ENCODE measurements around the gene C3orf33. TPM values are rescaled to one million over a fixed set of nuclear protein-coding genes. Genes with fewer than 3 reads are reported as not detected.

Gene C3orf33
- total and polyA plus RNA-seq, 2 of the 13 experiments (the other 11 are each of a cell fraction or from before 2014, with no cell fraction given): 9.2 to 12.6 TPM

GRCh38 chr3:155744010-155744625 lies 62.0 kb downstream of the C3orf33 start (continued):
- TF ChIP-seq ZNF883 (CRISPR knock-in tag; IDR thresholded peaks at IDR 0.05; ENCODE audit: not compliant biosample characterization): no peak
- no peak; the same call in 1 of the 2 replicates for TF ChIP-seq DMAP1 (CRISPR knock-in tag; IDR thresholded peaks at IDR 0.05)
- TF ChIP-seq CEBPZ (IDR thresholded peaks at IDR 0.05; ENCODE audit: low read length): no peak
- TF ChIP-seq PHF8 (CRISPR knock-in tag; IDR thresholded peaks at IDR 0.05): peak; percentile 31; the same call in 1 of the 2 replicates
- peak; percentile 45; the same call in 1 of the 2 replicates for TF ChIP-seq KMT2B (CRISPR knock-in tag; IDR thresholded peaks at IDR 0.05)
- no peak for TF ChIP-seq HOXA5 (CRISPR knock-in tag; IDR thresholded peaks at IDR 0.05)
- no peak; the same call in 1 of the 2 replicates for TF ChIP-seq MEIS2 (CRISPR knock-in tag; IDR thresholded peaks at IDR 0.05)
- no peak for TF ChIP-seq FOXO1 (CRISPR knock-in tag; IDR thresholded peaks at IDR 0.05)
- TF ChIP-seq ZNF333 (CRISPR knock-in tag; IDR thresholded peaks at IDR 0.05; ENCODE audit: borderline replicate concordance): no peak
- TF ChIP-seq, protein P1, sequence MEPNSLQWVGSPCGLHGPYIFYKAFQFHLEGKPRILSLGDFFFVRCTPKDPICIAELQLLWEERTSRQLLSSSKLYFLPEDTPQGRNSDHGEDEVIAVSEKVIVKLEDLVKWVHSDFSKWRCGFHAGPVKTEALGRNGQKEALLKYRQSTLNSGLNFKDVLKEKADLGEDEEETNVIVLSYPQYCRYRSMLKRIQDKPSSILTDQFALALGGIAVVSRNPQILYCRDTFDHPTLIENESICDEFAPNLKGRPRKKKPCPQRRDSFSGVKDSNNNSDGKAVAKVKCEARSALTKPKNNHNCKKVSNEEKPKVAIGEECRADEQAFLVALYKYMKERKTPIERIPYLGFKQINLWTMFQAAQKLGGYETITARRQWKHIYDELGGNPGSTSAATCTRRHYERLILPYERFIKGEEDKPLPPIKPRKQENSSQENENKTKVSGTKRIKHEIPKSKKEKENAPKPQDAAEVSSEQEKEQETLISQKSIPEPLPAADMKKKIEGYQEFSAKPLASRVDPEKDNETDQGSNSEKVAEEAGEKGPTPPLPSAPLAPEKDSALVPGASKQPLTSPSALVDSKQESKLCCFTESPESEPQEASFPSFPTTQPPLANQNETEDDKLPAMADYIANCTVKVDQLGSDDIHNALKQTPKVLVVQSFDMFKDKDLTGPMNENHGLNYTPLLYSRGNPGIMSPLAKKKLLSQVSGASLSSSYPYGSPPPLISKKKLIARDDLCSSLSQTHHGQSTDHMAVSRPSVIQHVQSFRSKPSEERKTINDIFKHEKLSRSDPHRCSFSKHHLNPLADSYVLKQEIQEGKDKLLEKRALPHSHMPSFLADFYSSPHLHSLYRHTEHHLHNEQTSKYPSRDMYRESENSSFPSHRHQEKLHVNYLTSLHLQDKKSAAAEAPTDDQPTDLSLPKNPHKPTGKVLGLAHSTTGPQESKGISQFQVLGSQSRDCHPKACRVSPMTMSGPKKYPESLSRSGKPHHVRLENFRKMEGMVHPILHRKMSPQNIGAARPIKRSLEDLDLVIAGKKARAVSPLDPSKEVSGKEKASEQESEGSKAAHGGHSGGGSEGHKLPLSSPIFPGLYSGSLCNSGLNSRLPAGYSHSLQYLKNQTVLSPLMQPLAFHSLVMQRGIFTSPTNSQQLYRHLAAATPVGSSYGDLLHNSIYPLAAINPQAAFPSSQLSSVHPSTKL (CRISPR knock-in tag; IDR thresholded peaks at IDR 0.05): no peak
- 0 out of 2 replicates have a peak, but pooled peaks have one; percentile 8 for TF ChIP-seq HNRNPL (IDR thresholded peaks at IDR 0.05; ENCODE audit: low read depth, low read length)
- TF ChIP-seq KLF6 (CRISPR knock-in tag; IDR thresholded peaks at IDR 0.05): no peak
- no peak for TF ChIP-seq KAT7 (CRISPR knock-in tag; IDR thresholded peaks at IDR 0.05; ENCODE audit: borderline replicate concordance)
- TF ChIP-seq CAMTA2 (CRISPR knock-in tag; IDR thresholded peaks at IDR 0.05; ENCODE audit: borderline replicate concordance): no peak
- TF ChIP-seq SKI (IDR thresholded peaks at IDR 0.05; ENCODE audit: partially characterized antibody): no peak
- no peak for TF ChIP-seq ZNF678 (CRISPR knock-in tag; IDR thresholded peaks at IDR 0.05)
- TF ChIP-seq SRSF9 (IDR thresholded peaks at IDR 0.05; ENCODE audit: borderline replicate concordance, insufficient read depth, low read depth, low read length, poor library complexity, severe bottlenecking): no peak
- 0 out of 2 replicates have a peak, but pooled peaks have one; percentile 22 for TF ChIP-seq ZNF792 (CRISPR knock-in tag; IDR thresholded peaks at IDR 0.05)
- no peak for TF ChIP-seq ZNF737 (CRISPR knock-in tag; IDR thresholded peaks at IDR 0.05; ENCODE audit: borderline replicate concordance)
- no peak for TF ChIP-seq NAIF1 (CRISPR knock-in tag; IDR thresholded peaks at IDR 0.05; ENCODE audit: borderline replicate concordance)
- TF ChIP-seq RAD51 (IDR thresholded peaks at IDR 0.05; ENCODE audit: borderline replicate concordance): no peak
- no peak for TF ChIP-seq ZFP41 (CRISPR knock-in tag; IDR thresholded peaks at IDR 0.05; ENCODE audit: borderline replicate concordance)
- 0 out of 2 replicates have a peak, but pooled peaks have one; percentile 23 for TF ChIP-seq ZSCAN25 (CRISPR knock-in tag; IDR thresholded peaks at IDR 0.05)
- TF ChIP-seq THAP7 (CRISPR knock-in tag; IDR thresholded peaks at IDR 0.05): peak; percentile 68; the same call in 1 of the 2 replicates

All from HepG2 (cell line).